Common myeloid progenitor, CD34-positive (primary cell): ENCODE measurements around the gene KRT26. TPM values are rescaled to one million over a fixed set of nuclear protein-coding genes. Genes with fewer than 3 reads are reported as not detected.

Experiments
- CTCF ChIA-PET: fragments of 350-600 bp; sonication (Branson Sonifier 250); formaldehyde crosslinking; loops from one replicate; lab custom pipeline; 2021; ENCODE audit warnings: antibody characterized with exemption; lab: Charles Lee
- POLR2A ChIA-PET: fragments of 350-600 bp; sonication (Branson Sonifier 250); formaldehyde crosslinking; loops from one replicate; lab custom pipeline; 2021; ENCODE audit warnings: antibody characterized with exemption; lab: Charles Lee
- DNase-seq, 3 donors: peaks; one replicate each; pipeline versions ENCODE4 v3.0.0 to v3.0.0-alpha.2; 2013
- H3K27ac ChIP-seq, 2 experiments: 1 replicate in 1 of 2; 2 replicates in 1 of 2; pipeline ENCODE4 v1.7.0; 2013; ENCODE audit warnings: inconsistent platforms in 2 of 2, low read length in 2 of 2, mild to moderate bottlenecking in 2 of 2, low read depth in 1 of 2, moderate library complexity in 1 of 2; ENCODE audit not compliant: severe bottlenecking in 2 of 2, insufficient read depth in 1 of 2, poor library complexity in 1 of 2
- H3K27me3 ChIP-seq, 5 experiments: replicated peaks in 2 of 5; 1 replicate in 3 of 5; 2 replicates in 2 of 5; pipeline versions ENCODE4 v1.6.1 to v1.7.0; 2013; ENCODE audit warnings: low read length in 4 of 5, mild to moderate bottlenecking in 2 of 5, moderate library complexity in 2 of 5, inconsistent platforms in 1 of 5; ENCODE audit not compliant: insufficient read depth in 5 of 5, control insufficient read depth in 4 of 5
- H3K36me3 ChIP-seq, 4 experiments: 1 replicate in 2 of 4; 2 replicates in 2 of 4; pipeline versions ENCODE4 v1.6.1 to v1.7.0; 2013; ENCODE audit warnings: low read length in 3 of 4, control low read depth in 1 of 4, mild to moderate bottlenecking in 1 of 4; ENCODE audit not compliant: control insufficient read depth in 4 of 4, insufficient read depth in 4 of 4
- H3K4me1 ChIP-seq, 4 experiments: 1 replicate in 3 of 4; 2 replicates in 1 of 4; pipeline versions ENCODE4 v1.6.1 to v1.7.1; 2013; ENCODE audit warnings: low read length in 3 of 4, mild to moderate bottlenecking in 3 of 4, control low read depth in 1 of 4, inconsistent platforms in 1 of 4, moderate library complexity in 1 of 4; ENCODE audit not compliant: control insufficient read depth in 4 of 4, insufficient read depth in 4 of 4; ENCODE audit errors: control extremely low read depth in 1 of 4
- H3K4me3 ChIP-seq, 7 experiments: 1 replicate in 4 of 7; 2 replicates in 3 of 7; pipeline versions ENCODE4 v1.5.1 to v1.7.0; 2013; ENCODE audit warnings: mild to moderate bottlenecking in 7 of 7, low read length in 6 of 7, moderate library complexity in 6 of 7, inconsistent platforms in 2 of 7, low read depth in 2 of 7, control low read depth in 1 of 7; ENCODE audit not compliant: insufficient read depth in 4 of 7, control insufficient read depth in 1 of 7; ENCODE audit errors: extremely low read depth in 1 of 7
- H3K9me3 ChIP-seq, 5 experiments: 1 replicate in 4 of 5; 2 replicates in 1 of 5; pipeline versions ENCODE4 v1.6.1 to v1.7.1; 2013; ENCODE audit warnings: low read length in 4 of 5, mild to moderate bottlenecking in 2 of 5, inconsistent platforms in 1 of 5, low read depth in 1 of 5, moderate library complexity in 1 of 5; ENCODE audit not compliant: control insufficient read depth in 4 of 5, insufficient read depth in 2 of 5; ENCODE audit errors: control extremely low read depth in 1 of 5
- WGBS: methylation state at CpG from one replicate; pipeline ENCODE4 v1.1.5; 2013; ENCODE audit not compliant: insufficient coverage; 5-methylcytosine and 5-hydroxymethylcytosine counted together
- polyA plus RNA-seq: library from polyadenylated mRNA; unstranded; fragments of 120-200 nt; gene quantifications from one replicate; pipeline ENCODE4 v1.2.1, GENCODE V29; 2013

KRT26 gene
- polyA plus RNA-seq = not detected

- H3K9me3 ChIP-seq = no peaks in the 10 kb centered on the region
- 96% methylated on average over 2 of the region's 3 CpGs for WGBS
- H3K36me3 ChIP-seq = no peaks in the 10 kb centered on the region
- ChIA-PET POLR2A (no interaction called here), CTCF (no interaction called here)
- no peak for DNase-seq
- no peak within 1 kb of the TSS for H3K4me3 ChIP-seq
- H3K4me1 ChIP-seq = no peaks in the 10 kb centered on the region
- H3K27ac ChIP-seq = no peak within 1 kb of the TSS
- H3K27me3 ChIP-seq = peaks cover 13 to 64% (median 20%) of the 10 kb centered on the region in 5 experiments
Observed at GRCh38 chr17:40772101-40772500, at the start of gene KRT26. Gene KRT26, minus strand, starts transcription at chr17:40772201. Its CDS starts 88 bp downstream, at chr17:40772113.

- no peak for DNase-seq
- POLR2A ChIA-PET = no interaction called here
- Histone ChIP-seq H3K36me3 (peaks cover 0 to 13% (median 3%) of the 10 kb centered on the region in 4 experiments), H3K4me1 (peaks cover 0 to 11% (median 3%) of the 10 kb centered on the region in 4 experiments), H3K27me3 (peaks cover 0 to 16% (median 0%) of the 10 kb centered on the region in 5 experiments), H3K27ac (no peak overlapping the region), H3K9me3 (peaks cover 0 to 5% (median 2%) of the 10 kb centered on the region in 5 experiments), H3K4me3 (no peak overlapping the region)
- CTCF ChIA-PET = no interaction called here
Observed at GRCh38 chr17:40821536-40821935, 49.5 kb upstream of the KRT26 start.

GRCh38 chr17:40820228-40820838, 48.3 kb upstream of the KRT26 start:
- Histone ChIP-seq H3K27ac (no peak overlapping the region), H3K4me1 (peaks cover 0 to 11% (median 3%) of the 10 kb centered on the region in 4 experiments), H3K9me3 (peaks cover 0 to 5% (median 2%) of the 10 kb centered on the region in 5 experiments), H3K27me3 (peaks cover 0 to 11% (median 0%) of the 10 kb centered on the region in 5 experiments), H3K36me3 (peaks cover 0 to 13% (median 3%) of the 10 kb centered on the region in 4 experiments), H3K4me3 (peak overlapping the region in 1 of 7 experiments; percentile 82)
- POLR2A ChIA-PET = no interaction called here
- no peak for DNase-seq
- WGBS = 83% methylated on average over 3 of the region's 9 CpGs
- CTCF ChIA-PET = no interaction called here

GRCh38 chr17:40819528-40820125, 47.6 kb upstream of the KRT26 start:
- H3K4me1 ChIP-seq = peaks cover 0 to 11% (median 3%) of the 10 kb centered on the region in 4 experiments
- H3K9me3 ChIP-seq = peaks cover 0 to 5% (median 2%) of the 10 kb centered on the region in 5 experiments
- peak overlapping the region in 6 of 7 experiments; percentile 58 to 89 (median 78) for H3K4me3 ChIP-seq
- 63% methylated on average over 7 of the region's 9 CpGs for WGBS
- peak overlapping the region in 1 of 2 experiments; percentile 81 for H3K27ac ChIP-seq
- DNase-seq = peak in 1 of 3 donors; percentile 19
- POLR2A ChIA-PET = no interaction called here
- H3K36me3 ChIP-seq = peaks cover 0 to 13% (median 3%) of the 10 kb centered on the region in 4 experiments
- peaks cover 0 to 14% (median 0%) of the 10 kb centered on the region in 5 experiments for H3K27me3 ChIP-seq
- CTCF ChIA-PET = no interaction called here

GRCh38 chr17:40818733-40819527, 46.9 kb upstream of the KRT26 start:
- CTCF ChIA-PET = interaction anchor here (1.1 kb wide), 1 partner anchor 17 kb away, joined by 3 read pairs; no protein-coding TSS in a partner anchor
- Histone ChIP-seq H3K9me3 (peaks cover 0 to 5% (median 2%) of the 10 kb centered on the region in 5 experiments), H3K27me3 (peaks cover 0 to 14% (median 0%) of the 10 kb centered on the region in 5 experiments), H3K4me3 (peak overlapping the region; percentile 31 to 89 (median 82)), H3K4me1 (peaks cover 0 to 11% (median 3%) of the 10 kb centered on the region in 4 experiments), H3K27ac (peak overlapping the region in 1 of 2 experiments; percentile 81), H3K36me3 (peaks cover 0 to 13% (median 3%) of the 10 kb centered on the region in 4 experiments)
- DNase-seq = peak; percentile 85 to 92 (median 88)
- POLR2A ChIA-PET = no interaction called here
- WGBS = 3% methylated on average over 55 of the region's 73 CpGs

GRCh38 chr17:40818343-40818732, 46.3 kb upstream of the KRT26 start:
- Histone ChIP-seq H3K4me3 (peak overlapping the region in 6 of 7 experiments; percentile 68 to 89 (median 83)), H3K36me3 (peaks cover 0 to 13% (median 3%) of the 10 kb centered on the region in 4 experiments), H3K27me3 (peaks cover 0 to 17% (median 4%) of the 10 kb centered on the region in 5 experiments), H3K27ac (peak overlapping the region in 1 of 2 experiments; percentile 60), H3K9me3 (peaks cover 0 to 5% (median 2%) of the 10 kb centered on the region in 5 experiments), H3K4me1 (peaks cover 0 to 11% (median 3%) of the 10 kb centered on the region in 4 experiments)
- ChIA-PET POLR2A (no interaction called here), CTCF (interaction anchor here (1.1 kb wide), 1 partner anchor 16 kb away, joined by 3 read pairs; no protein-coding TSS in a partner anchor)
- WGBS = no CpG with 5 or more reads among the region's 7 CpGs
- DNase-seq = no peak
